Lower lobe of right lung (tissue), 2 donors: ENCODE results near the gene GNA12. TPM values are rescaled to one million over a fixed set of nuclear protein-coding genes. Genes with fewer than 3 reads are reported as not detected.

Experiments
- ATAC-seq, 2 donors: fragments of 200-7000 bp; cut with Tn5 transposase; one replicate each; pipeline ENCODE4 v1.9.1; 2020 to 2022; ENCODE audit warnings: mild to moderate bottlenecking in 2 of 2, moderate library complexity in 2 of 2
- DNase-seq: peaks from one replicate; pipeline ENCODE4 v3.0.0-alpha.2; 2020
- H3K27ac ChIP-seq: fragments of 200-600 bp; one replicate; pipeline ENCODE4 v1.8.0; 2022
- H3K27me3 ChIP-seq: fragments of 200-600 bp; one replicate; pipeline ENCODE4 v1.8.0; 2022; ENCODE audit warnings: low read depth
- H3K36me3 ChIP-seq: fragments of 200-600 bp; one replicate; pipeline ENCODE4 v1.8.0; 2022; ENCODE audit warnings: mild to moderate bottlenecking
- H3K4me1 ChIP-seq: fragments of 200-600 bp; one replicate; pipeline ENCODE4 v1.8.0; 2022
- H3K4me3 ChIP-seq: fragments of 200-600 bp; one replicate; pipeline ENCODE4 v1.8.0; 2022; ENCODE audit warnings: mild to moderate bottlenecking
- H3K9me3 ChIP-seq: fragments of 200-600 bp; one replicate; pipeline ENCODE4 v1.8.0; 2022
- CTCF ChIP-seq: fragments of 200-600 bp; IDR thresholded peaks from one replicate; pipeline ENCODE4 v1.8.0; 2022; ENCODE audit warnings: antibody characterized with exemption, mild to moderate bottlenecking
- intact Hi-C: fragments of 100-400 bp; cut with DNase I; formaldehyde crosslinking; loops from one replicate; pipeline ENCODE4 v1.11.0; 2022
- total RNA-seq: library from RNA; stranded (reverse); fragmentation: NEBNext Ultra II Directional; extraction: Animal tissue kit (Norgen Biotek cat#: 25700); gene quantifications from one replicate; pipeline ENCODE4 v1.2.1, GENCODE V29; 2021
- donor health status: DM: no; HTN: yes; CAD: no; lungs with severe emphysema.

The GNA12 gene
- total RNA-seq, 1 donor from 2014 or later: 41.6 TPM

DNA sequence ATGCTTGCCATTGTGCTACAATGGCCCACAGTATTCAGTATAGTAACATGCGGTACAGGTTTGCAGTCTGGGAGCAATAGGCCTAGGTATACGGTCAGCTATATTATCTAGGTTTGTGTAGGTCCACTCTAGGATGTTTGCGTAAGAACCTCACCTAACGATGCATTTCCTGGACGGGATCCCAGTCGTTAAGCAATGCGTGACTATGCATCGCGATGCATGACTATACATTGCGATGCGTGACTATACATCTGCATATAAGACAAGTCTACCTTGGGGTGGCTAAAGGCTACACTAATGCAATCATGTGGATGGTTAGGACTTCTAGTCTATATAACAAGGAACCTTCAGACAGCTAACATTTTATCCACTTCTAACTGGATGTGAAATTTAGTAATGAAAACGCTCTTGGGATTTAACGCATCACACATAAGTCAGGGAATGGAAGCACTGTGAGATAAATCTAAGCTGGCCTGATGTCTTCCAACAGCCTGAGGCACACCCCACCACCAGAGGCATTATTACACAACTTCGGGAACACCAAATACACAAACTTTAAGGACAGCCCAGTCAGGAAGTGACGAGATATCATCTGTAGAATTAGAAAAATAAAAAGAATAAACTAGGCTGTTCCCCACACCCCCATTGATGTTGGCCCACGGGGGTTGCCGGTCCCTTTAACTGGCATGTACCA is 9.2 kb downstream of the GNA12 start:
- H3K27ac ChIP-seq: no peak overlapping the region
- no peak for TF ChIP-seq CTCF
- H3K36me3 ChIP-seq: no peaks in the 10 kb centered on the region
- no peaks in the 10 kb centered on the region for H3K9me3 ChIP-seq
- intact Hi-C loops: no loop called here
- no peaks in the 10 kb centered on the region for H3K27me3 ChIP-seq
- H3K4me1 ChIP-seq: peaks cover 25% of the 10 kb centered on the region
- no peak overlapping the region for H3K4me3 ChIP-seq
- DNase-seq (no peak), ATAC-seq (peak in 1 of 2 donors; percentile 24)

DNA sequence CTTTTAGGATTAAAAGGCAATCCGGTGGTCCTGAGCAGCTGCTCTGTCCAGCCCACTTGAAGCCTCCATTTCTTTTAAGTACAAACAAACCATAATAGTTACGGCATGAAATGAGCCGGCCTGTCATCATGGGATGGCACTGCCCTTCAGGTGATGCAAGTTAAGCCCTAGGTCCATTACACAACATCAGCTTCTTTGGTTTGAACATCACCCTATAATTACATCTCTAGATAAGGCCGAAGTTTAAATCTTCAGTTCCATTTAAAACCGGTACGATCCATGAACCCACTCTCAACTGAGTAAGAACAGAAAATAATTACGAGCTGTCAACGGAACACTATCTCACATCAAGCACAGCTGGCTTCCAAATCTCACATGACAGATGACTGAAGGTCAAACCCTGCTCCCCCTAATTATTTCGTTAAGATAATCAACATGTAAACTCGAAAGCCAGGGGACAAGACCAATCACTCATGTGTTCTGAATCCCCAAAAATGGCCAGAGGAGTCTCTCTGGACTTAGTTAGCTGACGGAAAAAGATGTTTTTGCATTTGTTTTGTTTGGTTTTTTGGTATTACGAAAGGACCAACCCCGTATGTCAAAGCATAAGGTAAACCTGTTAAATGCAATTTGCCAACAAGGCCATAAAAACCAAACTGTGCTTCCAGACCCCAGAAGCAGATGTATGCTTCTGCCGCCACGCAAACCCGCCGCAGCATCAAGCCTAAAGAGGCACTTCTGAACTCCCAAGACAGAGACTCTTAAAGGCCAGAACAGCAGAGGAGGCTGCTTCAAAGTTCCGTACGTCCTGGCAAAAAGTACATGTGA is 10.8 kb downstream of the GNA12 start:
- intact Hi-C loops: no loop called here

DNA sequence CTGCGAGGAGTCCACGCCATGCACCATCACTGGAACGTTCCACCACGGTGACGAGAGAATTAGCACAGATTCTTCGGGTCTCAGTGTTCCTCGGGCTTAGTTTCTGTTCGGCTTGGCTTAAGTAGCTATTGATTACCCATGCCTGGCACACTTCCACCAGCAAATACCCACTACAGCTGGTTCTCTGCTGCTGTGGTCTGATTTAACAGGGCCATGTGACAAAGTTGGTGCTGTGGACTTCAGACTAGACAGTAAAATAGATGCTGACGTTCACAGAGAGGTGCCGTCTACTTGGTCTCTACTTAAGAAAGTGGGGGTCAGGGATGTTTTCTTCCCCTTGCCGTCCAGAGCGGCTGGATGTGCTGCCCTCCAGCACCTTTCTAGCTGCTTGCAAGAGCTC is 11.6 kb downstream of the GNA12 start:
- H3K4me3 ChIP-seq: no peak overlapping the region
- DNase-seq: no peak
- H3K9me3 ChIP-seq: no peaks in the 10 kb centered on the region
- no peaks in the 10 kb centered on the region for H3K27me3 ChIP-seq
- no peaks in the 10 kb centered on the region for H3K36me3 ChIP-seq
- peaks cover 17% of the 10 kb centered on the region for H3K4me1 ChIP-seq
- H3K27ac ChIP-seq: no peak overlapping the region
- intact Hi-C loops: no loop called here
- ATAC-seq: no peak
- no peak for TF ChIP-seq CTCF

More for the DNA sequence above, 10.8 kb downstream of the GNA12 start:
- Histone ChIP-seq H3K4me1 (peaks cover 25% of the 10 kb centered on the region), H3K9me3 (no peaks in the 10 kb centered on the region), H3K4me3 (no peak overlapping the region), H3K36me3 (no peaks in the 10 kb centered on the region), H3K27ac (no peak overlapping the region), H3K27me3 (no peaks in the 10 kb centered on the region)
- no peak for TF ChIP-seq CTCF
- ATAC-seq: no peak
- DNase-seq: no peak

- intact Hi-C loops: no loop called here
- ATAC-seq (peak in 1 of 2 donors; percentile 12), DNase-seq (no peak)
- Histone ChIP-seq H3K4me3 (no peak overlapping the region), H3K9me3 (no peaks in the 10 kb centered on the region), H3K27ac (no peak overlapping the region), H3K4me1 (peaks cover 17% of the 10 kb centered on the region), H3K36me3 (no peaks in the 10 kb centered on the region), H3K27me3 (no peaks in the 10 kb centered on the region)
- no peak for TF ChIP-seq CTCF
Observed at GRCh38 chr7:2830609-2831376, 13.3 kb downstream of the GNA12 start.

GRCh38 chr7:2829040-2829439 is 15.1 kb downstream of the GNA12 start:
- no peak for TF ChIP-seq CTCF
- intact Hi-C loops: no loop called here
- ATAC-seq (no peak), DNase-seq (no peak)
- Histone ChIP-seq H3K27me3 (no peaks in the 10 kb centered on the region), H3K4me3 (no peak overlapping the region), H3K9me3 (no peaks in the 10 kb centered on the region), H3K4me1 (peaks cover 33% of the 10 kb centered on the region), H3K27ac (no peak overlapping the region), H3K36me3 (no peaks in the 10 kb centered on the region)
